Measurements from ENCODE around the gene PACRG.

PACRG gene

GRCh38 chr6:163342571-163343539 is 615.1 kb downstream of the PACRG start:
- no peak for DNase-seq

GRCh38 chr6:163343609-163344008 is 615.8 kb downstream of the PACRG start:
- no peak for DNase-seq

GRCh38 chr6:163344411-163344810 is 616.6 kb downstream of the PACRG start:
- no peak for DNase-seq

GRCh38 chr6:163345931-163346330 is 618.2 kb downstream of the PACRG start:
- DNase-seq: no peak

GRCh38 chr6:163346497-163346961 is 618.8 kb downstream of the PACRG start:
- no peak for DNase-seq

- no peak for DNase-seq
These were observed 619.3 kb downstream of the PACRG start for GRCh38 chr6:163347021-163347446.

GRCh38 chr6:163348789-163349680 is 621.3 kb downstream of the PACRG start:
- DNase-seq: no peak

- no peak for DNase-seq
These were observed 621.9 kb downstream of the PACRG start for GRCh38 chr6:163349696-163350095.

- no peak for DNase-seq
These were observed 623.2 kb downstream of the PACRG start for GRCh38 chr6:163351013-163351412.

- DNase-seq: no peak
These were observed 624.4 kb downstream of the PACRG start for GRCh38 chr6:163352011-163352685.

GRCh38 chr6:163352966-163353365 is 625.2 kb downstream of the PACRG start:
- no peak for DNase-seq

GRCh38 chr6:163354085-163354484 is 626.3 kb downstream of the PACRG start:
- DNase-seq: no peak

- DNase-seq: no peak
These were observed 627.1 kb downstream of the PACRG start for GRCh38 chr6:163354761-163355425.

- DNase-seq: no peak
These were observed 627.7 kb downstream of the PACRG start for GRCh38 chr6:163355426-163355991.

- DNase-seq: no peak
These were observed 628.5 kb downstream of the PACRG start for GRCh38 chr6:163356324-163356723.

GRCh38 chr6:163356743-163357142 is 629.0 kb downstream of the PACRG start:
- DNase-seq: no peak

GRCh38 chr6:163364641-163365040 is 636.9 kb downstream of the PACRG start:
- DNase-seq: no peak
